NCI-H82 (cell line): Measurements from ENCODE around the gene CDH4.

ENCODE experiments used
- DNase-seq: peaks from one replicate; lab custom pipeline; 2025; lab: John Stamatoyannopoulos, UW

CDH4 gene

DNA sequence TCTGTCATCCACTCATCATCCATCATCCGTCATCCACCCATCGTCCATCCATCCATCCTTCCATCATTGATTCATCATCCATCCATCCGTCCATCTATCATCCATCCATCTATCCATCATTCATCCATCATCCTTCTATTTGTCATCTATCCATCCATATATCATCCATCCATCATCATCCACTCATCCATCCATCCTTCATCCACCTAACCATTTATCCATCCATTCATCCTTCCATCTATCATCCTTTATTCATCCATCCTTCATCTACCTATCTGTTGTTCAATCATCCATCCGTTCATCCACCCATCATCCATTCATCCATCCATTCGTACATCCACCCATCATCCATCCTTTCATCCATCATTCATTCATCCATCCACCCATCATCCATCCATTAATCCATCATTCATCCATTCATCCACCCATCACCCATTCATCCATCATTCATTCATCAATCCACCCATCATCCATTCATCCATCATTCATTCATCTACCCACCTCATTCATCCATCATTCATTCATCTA is 266.4 kb downstream of the CDH4 start:
- DNase-seq = no peak

- no peak for DNase-seq
Observed at GRCh38 chr20:61519488-61519887, 267.4 kb downstream of the CDH4 start.

- DNase-seq = no peak
Observed at GRCh38 chr20:61520076-61520892, 268.2 kb downstream of the CDH4 start.

DNA sequence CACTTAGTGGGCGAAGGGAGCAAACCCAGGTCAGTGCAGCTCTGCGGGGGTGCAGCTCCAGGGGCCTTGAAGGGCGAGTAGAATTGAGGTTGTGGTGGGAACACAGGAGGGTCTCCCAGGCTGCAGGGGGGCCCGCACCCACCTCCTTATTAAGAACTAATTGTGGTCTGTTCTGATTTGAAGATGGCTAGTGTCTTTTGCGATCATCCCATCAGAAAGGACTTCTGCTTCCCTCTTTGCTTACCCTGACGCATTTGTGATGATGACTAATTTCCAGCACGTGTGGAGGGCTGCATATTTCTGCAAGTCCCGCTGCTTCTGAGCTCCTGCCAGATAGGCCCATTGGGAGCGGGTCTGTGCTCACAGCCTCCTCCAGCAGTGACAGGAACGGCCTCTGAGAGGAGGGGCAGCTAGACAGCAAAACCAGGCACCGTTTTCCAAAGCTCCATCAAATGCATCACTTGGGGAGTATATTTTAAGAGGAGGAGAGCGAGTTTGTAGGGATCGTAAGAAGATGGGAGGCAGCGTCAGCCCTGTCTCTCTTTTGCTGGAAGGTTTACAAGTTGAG is 268.9 kb downstream of the CDH4 start:
- DNase-seq = no peak

DNA sequence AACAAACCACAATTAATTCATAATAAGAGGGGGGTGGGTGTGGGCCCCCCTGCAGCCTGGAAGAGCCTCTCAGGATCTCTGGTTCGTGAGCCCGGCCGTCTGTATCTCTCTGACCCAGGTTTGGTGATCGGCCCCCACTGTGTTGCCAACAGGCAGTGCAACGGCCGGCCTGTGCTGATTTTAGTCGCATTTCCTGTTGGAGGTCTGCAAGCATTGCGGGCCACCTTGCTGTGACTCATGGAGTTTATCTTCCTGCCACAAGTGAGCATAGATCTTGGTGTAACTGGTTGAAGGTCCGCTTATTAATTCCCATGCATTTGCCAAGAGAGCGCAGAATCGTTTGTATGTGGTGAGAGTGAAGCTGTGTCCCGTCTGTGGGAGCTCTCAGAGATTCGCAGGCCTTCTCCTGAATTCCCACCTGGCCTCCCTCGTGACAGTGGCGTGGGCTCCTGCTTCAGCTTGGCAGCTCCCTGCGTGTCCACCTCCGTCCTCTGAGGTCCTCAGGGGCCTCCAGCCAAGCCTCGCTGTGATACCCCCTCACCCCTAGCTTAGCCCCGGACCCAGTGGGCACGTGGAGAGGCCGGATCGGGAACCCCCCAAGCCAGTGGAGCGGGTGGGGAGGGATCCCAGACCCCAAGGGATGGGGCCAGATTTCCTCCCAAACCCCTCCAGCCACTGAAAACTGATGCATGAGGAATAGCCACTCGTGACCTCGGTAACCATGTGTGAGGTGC is 269.8 kb downstream of the CDH4 start:
- DNase-seq = no peak

- DNase-seq = no peak
Observed at GRCh38 chr20:61522498-61523090, 270.5 kb downstream of the CDH4 start.

DNA sequence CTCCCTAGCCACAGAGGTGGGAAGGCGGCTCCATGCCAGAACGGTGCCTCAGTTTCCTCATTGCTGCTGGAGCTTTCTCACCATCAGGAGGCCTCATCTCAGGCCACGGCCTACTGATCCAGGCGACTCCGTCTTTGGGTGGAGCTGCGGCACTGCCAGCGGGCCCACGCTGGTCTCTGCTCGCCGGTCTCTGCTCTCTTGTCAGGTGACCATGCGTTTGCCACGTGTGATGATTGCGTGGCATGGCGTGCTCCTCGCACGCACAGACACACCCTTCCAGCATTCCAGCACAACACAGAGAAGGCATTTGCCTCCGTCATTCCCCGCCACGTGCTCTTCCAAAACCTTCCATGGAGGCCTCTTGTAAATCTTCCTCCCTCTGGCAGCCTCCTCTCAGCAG is 271.1 kb downstream of the CDH4 start:
- DNase-seq = no peak

DNA sequence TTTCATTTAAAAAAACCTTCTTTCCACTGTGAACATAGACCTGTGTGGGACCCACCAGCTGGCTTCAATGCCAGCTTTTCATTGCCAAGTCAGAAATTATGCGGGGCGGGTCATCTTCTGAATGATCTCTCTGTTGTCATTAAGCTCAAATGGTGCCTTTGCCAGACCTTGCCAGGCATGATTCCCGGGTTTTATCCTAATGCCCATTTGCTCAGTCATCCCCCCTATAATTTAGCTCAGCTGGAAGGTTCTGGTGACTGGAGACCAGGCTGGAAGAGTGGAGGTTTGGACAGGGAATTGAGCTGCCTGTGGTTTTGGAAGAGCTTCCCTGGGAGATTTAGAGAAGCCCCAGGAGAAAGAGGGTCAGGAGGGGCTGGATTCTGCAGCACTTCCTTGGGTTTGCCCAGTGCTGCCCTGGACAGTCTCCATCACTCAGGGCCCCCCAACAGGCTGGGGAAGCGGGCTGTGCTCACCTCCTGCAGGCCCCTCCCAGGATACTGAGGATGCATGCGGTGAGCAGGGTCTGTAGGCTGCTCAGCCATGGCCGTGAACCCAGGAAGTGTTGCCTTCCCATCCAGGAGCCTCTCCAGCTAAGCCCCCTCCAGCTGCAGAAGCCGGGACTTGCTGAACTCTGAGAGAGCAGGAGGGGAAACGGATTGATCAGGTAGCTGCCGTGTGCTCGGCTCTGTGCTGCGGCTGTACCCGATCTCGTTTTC is 273.0 kb downstream of the CDH4 start:
- no peak for DNase-seq

- no peak for DNase-seq
Observed at GRCh38 chr20:61525781-61526431, 273.8 kb downstream of the CDH4 start.

DNA sequence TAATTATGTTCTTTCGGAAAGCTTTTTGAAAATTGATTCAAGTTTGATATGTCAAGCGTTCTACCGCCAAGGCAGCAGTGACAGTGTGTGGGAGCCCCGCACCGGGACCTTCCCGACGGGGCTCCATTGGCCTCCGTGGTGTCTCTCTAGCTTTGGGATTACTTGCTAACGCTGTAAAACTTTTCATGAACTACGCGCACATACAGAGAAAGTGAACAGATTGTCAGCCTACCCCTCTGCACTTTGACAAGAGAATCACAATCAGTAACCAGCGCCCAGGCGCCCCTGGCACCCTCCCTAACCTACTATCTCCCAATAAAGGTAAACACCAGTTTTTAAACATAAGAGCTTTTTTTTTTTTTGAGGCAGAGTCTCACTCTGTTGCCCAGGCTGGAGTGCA is 274.8 kb downstream of the CDH4 start:
- DNase-seq = no peak

DNA sequence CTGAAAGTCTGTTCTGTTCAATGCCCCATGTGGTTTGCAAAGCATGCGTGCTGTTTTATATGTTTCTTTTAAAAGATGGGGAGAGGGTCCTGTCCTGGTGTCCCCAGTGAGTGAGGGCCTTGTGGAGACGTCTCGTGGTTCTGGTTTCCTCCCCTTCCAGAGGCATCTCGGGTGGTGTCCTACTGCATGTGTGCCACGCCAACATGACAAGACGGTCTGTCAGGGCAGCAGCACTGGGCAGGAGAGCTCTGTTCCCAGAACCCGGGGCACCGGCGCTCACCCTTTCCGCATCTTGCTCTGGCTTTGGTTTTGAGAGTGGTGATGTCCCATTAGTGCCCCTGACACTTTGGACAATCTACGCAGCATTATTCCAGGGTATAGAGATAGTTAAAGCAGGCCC is 275.6 kb downstream of the CDH4 start:
- no peak for DNase-seq

GRCh38 chr20:61528591-61528990 is 276.5 kb downstream of the CDH4 start:
- no peak for DNase-seq

- no peak for DNase-seq
Observed at GRCh38 chr20:61529354-61529753, 277.3 kb downstream of the CDH4 start.

DNA sequence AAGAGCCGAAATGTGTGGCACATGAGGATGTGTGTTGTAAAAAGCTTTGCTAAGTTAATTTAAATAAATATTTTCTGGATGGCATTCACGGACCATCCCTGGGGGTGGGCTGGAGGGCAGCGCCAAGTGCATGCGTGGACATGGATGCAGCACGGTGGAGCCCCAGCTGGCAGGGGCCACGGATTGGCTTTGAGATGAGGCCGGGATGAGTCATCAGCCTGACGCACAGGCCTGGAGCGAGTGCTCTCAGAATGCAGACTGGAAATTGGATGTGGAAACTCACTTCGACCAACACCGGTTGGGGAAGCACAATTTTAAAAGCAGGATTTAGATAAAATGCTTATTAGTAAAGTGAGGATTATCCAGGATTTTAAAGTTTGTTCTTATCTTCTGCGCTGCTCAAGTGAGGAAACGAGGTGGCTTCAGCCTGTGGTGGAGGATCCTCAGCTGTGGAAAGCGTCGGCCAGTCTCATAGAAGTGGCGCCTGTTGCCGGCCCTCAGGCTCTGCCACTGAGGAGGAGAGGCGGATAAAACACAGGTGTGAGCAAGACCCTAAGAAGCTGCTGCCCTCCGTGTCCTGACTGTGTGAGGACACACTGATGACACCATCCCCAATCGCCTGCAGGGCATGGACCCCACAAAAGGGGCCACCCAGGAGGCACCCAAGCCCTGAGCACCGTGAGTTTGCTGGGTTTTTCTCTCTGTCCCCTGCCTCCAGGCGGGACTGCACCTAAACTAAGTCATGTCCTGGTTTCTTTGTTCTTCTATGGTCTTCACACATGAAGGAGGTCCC is 279.7 kb downstream of the CDH4 start:
- no peak for DNase-seq

GRCh38 chr20:61532736-61533135 is 280.7 kb downstream of the CDH4 start:
- no peak for DNase-seq

DNA sequence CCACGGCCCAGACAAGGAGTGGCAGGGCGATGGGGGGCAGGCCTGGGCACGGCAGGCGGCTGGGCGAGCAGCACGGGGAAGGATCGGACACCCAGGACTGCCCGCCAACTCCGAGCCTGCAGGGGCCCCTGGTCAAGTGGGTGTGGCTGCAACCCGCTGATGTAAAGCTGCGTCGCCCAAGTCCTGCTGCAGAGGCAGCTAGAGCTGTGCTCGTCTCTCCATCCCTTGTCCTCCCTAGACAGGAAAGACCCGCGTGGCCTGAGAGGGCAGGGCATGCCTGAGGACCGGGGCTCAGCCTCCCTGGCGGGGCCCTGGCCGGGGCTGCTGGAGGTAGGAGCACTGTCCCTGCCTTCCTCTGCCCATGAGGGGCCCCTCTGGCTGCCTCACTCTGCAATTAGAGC is 281.2 kb downstream of the CDH4 start:
- no peak for DNase-seq

- DNase-seq = no peak
Observed at GRCh38 chr20:61534346-61534745, 282.3 kb downstream of the CDH4 start.

GRCh38 chr20:61535091-61535490 is 283.0 kb downstream of the CDH4 start:
- DNase-seq = no peak

DNA sequence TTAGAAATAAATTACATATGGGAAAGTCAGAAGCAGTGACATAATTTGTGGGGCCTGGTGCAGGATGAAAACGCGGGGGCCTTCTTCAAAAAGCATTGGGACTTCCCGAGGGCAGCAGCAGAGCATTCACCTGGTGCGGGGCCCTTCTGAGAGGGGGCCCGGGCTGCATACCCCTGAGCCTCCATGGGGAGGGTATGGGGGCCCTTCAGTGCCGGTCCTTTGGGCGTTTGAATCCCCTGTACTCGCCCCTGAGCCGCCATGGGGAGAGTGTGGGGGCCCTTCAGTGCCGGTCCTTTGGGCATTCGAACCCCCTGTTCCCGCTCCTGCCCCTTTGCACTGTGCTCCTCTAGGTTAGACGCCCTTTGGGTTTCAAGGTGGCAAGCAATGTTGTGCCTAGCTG is 283.5 kb downstream of the CDH4 start:
- no peak for DNase-seq

GRCh38 chr20:61535956-61536355 is 283.9 kb downstream of the CDH4 start:
- no peak for DNase-seq

GRCh38 chr20:61536671-61537070 is 284.6 kb downstream of the CDH4 start:
- no peak for DNase-seq
